Heart left ventricle (tissue), 16 donors: Measurements from ENCODE around the gene VANGL1. TPM values are rescaled to one million over a fixed set of nuclear protein-coding genes. Genes with fewer than 3 reads are reported as not detected.

Source experiments
- ATAC-seq, 4 donors: fragments of 200-7000 bp; cut with Tn5 transposase; one replicate each; pipeline ENCODE4 v1.9.1; 2020 to 2022; ENCODE audit warnings: moderate library complexity in 4 of 4, mild to moderate bottlenecking in 3 of 4, moderate number of reproducible peaks in 1 of 4
- DNase-seq, 5 donors: peaks; one replicate each; pipeline ENCODE4 v3.0.0-alpha.2; 2020
- H3K27ac ChIP-seq, 12 donors: fragments of 200-600 bp; sonication (generic) in 4 of 12; one replicate each; pipeline versions ENCODE4 v1.5.0 to v1.8.0; 2016 to 2022; ENCODE audit warnings: mild to moderate bottlenecking in 2 of 12
- H3K27me3 ChIP-seq, 9 donors: fragments of 200-600 bp; sonication (generic) in 2 of 9; one replicate each; pipeline versions ENCODE4 v1.5.1 to v1.8.0; 2016 to 2022; ENCODE audit warnings: mild to moderate bottlenecking in 3 of 9
- H3K36me3 ChIP-seq, 9 donors: fragments of 200-600 bp; sonication (generic) in 2 of 9; one replicate each; pipeline versions ENCODE4 v1.5.0 to v1.8.0; 2018 to 2022; ENCODE audit warnings: mild to moderate bottlenecking in 2 of 9
- H3K4me1 ChIP-seq, 12 donors: fragments of 200-600 bp; sonication (generic) in 4 of 12; one replicate each; pipeline versions ENCODE4 v1.5.0 to v1.8.0; 2016 to 2022; ENCODE audit warnings: mild to moderate bottlenecking in 3 of 12
- H3K4me3 ChIP-seq, 12 donors: fragments of 200-600 bp; sonication (generic) in 4 of 12; one replicate each; pipeline versions ENCODE4 v1.5.0 to v1.8.0; 2017 to 2022; ENCODE audit warnings: mild to moderate bottlenecking in 9 of 12, moderate library complexity in 4 of 12
- H3K9me3 ChIP-seq, 12 donors: fragments of 200-600 bp; sonication (generic) in 4 of 12; one replicate each; pipeline versions ENCODE4 v1.5.0 to v1.8.0; 2016 to 2022; ENCODE audit warnings: mild to moderate bottlenecking in 1 of 12
- CTCF ChIP-seq, 12 donors: fragments of 200-600 bp; sonication (generic) in 4 of 12; IDR thresholded peaks; one replicate each; pipeline versions ENCODE4 v1.5.0 to v1.8.0; 2018 to 2022; ENCODE audit warnings: antibody characterized with exemption in 12 of 12, mild to moderate bottlenecking in 5 of 12
- POLR2A ChIP-seq, 2 donors: fragments of 450-650 bp; IDR thresholded peaks; one replicate each; pipeline ENCODE4 v1.6.1; 2017; ENCODE audit warnings: antibody characterized with exemption in 2 of 2, mild to moderate bottlenecking in 2 of 2, moderate library complexity in 2 of 2
- WGBS, 4 donors: extraction: QIAGEN DNeasy Blood & Tissue Kit in 2 of 4; methylation state at CpG; one replicate each; pipeline versions ENCODE4 v1.1.5 to v1.1.7; 2013 to 2018; 5-methylcytosine and 5-hydroxymethylcytosine counted together
- intact Hi-C, 10 donors: fragments of 100-400 bp; cut with DNase I; formaldehyde crosslinking; loops; one replicate each; pipeline versions ENCODE4 v1.11.1 to v1.14.2; 2022
- polyA plus RNA-seq, 2 donors: library from polyadenylated mRNA; stranded (reverse); fragments of 200-250 nt; gene quantifications; one replicate each; pipeline ENCODE4 v1.2.3, GENCODE V29; 2013
- total RNA-seq, 9 donors: library from RNA; depleted of rRNA in 2 of 9; stranded (reverse); fragments of >200 nt in 2 of 9; fragmentation: NEBNext Ultra II Directional in 3 of 9; extraction: Animal tissue kit (Norgen Biotek cat#: 25700) in 3 of 9; gene quantifications; one replicate each; pipeline versions ENCODE4 v1.1.0 to v1.2.4, GENCODE V29; 2016 to 2023
- donor health status: ischemic (EF 13 %, LVEDD 7.1; RV severe dilation, severe dysfunction).
- donor health status: healthy with polysubstance abuse.
- donor health status: DM: no; HTN: yes; CAD: no.
- donor health status: DM: no; HTN: no; CAD: no.
- donor health status: ischemic (EF 25% LVEDD 6.9; RV normal size, moderate dysfunction).
- donor health status: ischemic (EF 25% LVEDD 5.7; RV mildly dilated, moderate dysfunction).
- donor health status: healthy.
- donor health status: DM: yes; HTN: yes; CAD: no.
- donor health status: ischemic (EF 35%, LVEDD 5.7; RV mildly dilated, moderate dysfunction).
- donor health status: nonischemic (EF 11% LVEDD 7.7; RV severe dilation, severe dysfunction).
- donor health status: DM: yes; HTN: yes; CAD: no.
- donor health status: PGD.
- donor health status: ischemic (EF 29% LVEDD 5.4; RV normal size, mild dysfunction).
- donor health status: nonischemic (EF 23%, LVEDD 6.1; RV moderate dilation, normal function).

VANGL1 gene
- total and polyA plus RNA-seq, 11 donors = 1.4 to 11.5 (median 6.9) TPM

- ATAC-seq = peak; percentile 44 to 83 (median 81)
- no peak overlapping the region for H3K4me3 ChIP-seq
- TF ChIP-seq POLR2A (IDR thresholded peaks at IDR 0.05) (no peak), CTCF (IDR thresholded peaks at IDR 0.05) (no peak)
- H3K4me1 ChIP-seq = peaks cover 0 to 45% (median 22%) of the 10 kb centered on the region in 12 donors
- intact Hi-C loops = no loop called here
- peak in 2 of 5 donors; percentile 55 to 61 for DNase-seq
- H3K9me3 ChIP-seq = no peaks in the 10 kb centered on the region
- H3K27me3 ChIP-seq = no peaks in the 10 kb centered on the region
- H3K36me3 ChIP-seq = peaks cover 0 to 22% (median 6%) of the 10 kb centered on the region in 9 donors
- peak overlapping the region in 10 of 12 donors; percentile 19 to 77 (median 55) for H3K27ac ChIP-seq
- WGBS, 4 donors = 61 to 70% (median 70%) methylated on average over 6 to 8 of the region's 8 CpGs
These were observed 37.4 kb downstream of the VANGL1 start for GRCh38 chr1:115679141-115679611.

GRCh38 chr1:115680730-115681111 is 39.0 kb downstream of the VANGL1 start:
- no peak for TF ChIP-seq POLR2A (IDR thresholded peaks at IDR 0.05)
- TF ChIP-seq CTCF (IDR thresholded peaks at IDR 0.05) = no peak
- WGBS, 4 donors = 49 to 71% (median 54%) methylated on average over 5 of the region's 5 CpGs
- DNase-seq = peak in 1 of 5 donors; percentile 34
- intact Hi-C loops = no loop called here
- Histone ChIP-seq H3K4me1 (peaks cover 0 to 45% (median 22%) of the 10 kb centered on the region in 12 donors), H3K36me3 (peaks cover 0 to 38% (median 20%) of the 10 kb centered on the region in 9 donors), H3K27me3 (no peaks in the 10 kb centered on the region), H3K4me3 (no peak overlapping the region), H3K27ac (peak overlapping the region in 9 of 12 donors; percentile 22 to 69 (median 56)), H3K9me3 (no peaks in the 10 kb centered on the region)
- peak; percentile 74 to 84 (median 78) for ATAC-seq

- intact Hi-C loops = no loop called here
- H3K27me3 ChIP-seq = no peaks in the 10 kb centered on the region
- no peak for TF ChIP-seq POLR2A (IDR thresholded peaks at IDR 0.05)
- TF ChIP-seq CTCF (IDR thresholded peaks at IDR 0.05) = no peak
- no peak for ATAC-seq
- DNase-seq = no peak
- H3K4me3 ChIP-seq = no peak overlapping the region
- H3K36me3 ChIP-seq = peaks cover 0 to 52% (median 28%) of the 10 kb centered on the region in 9 donors
- H3K9me3 ChIP-seq = no peaks in the 10 kb centered on the region
- WGBS, 4 donors = 92 to 100% (median 95%) methylated on average over 4 of the region's 4 CpGs
- no peak overlapping the region for H3K27ac ChIP-seq
- H3K4me1 ChIP-seq = peaks cover 0 to 32% (median 18%) of the 10 kb centered on the region in 12 donors
These were observed 41.0 kb downstream of the VANGL1 start for GRCh38 chr1:115682792-115683191.

GRCh38 chr1:115685029-115685705 is 43.4 kb downstream of the VANGL1 start:
- Histone ChIP-seq H3K36me3 (peaks cover 0 to 72% (median 36%) of the 10 kb centered on the region in 9 donors), H3K4me1 (peaks cover 0 to 11% (median 4%) of the 10 kb centered on the region in 12 donors), H3K27ac (no peak overlapping the region), H3K27me3 (no peaks in the 10 kb centered on the region), H3K4me3 (no peak overlapping the region), H3K9me3 (no peaks in the 10 kb centered on the region)
- TF ChIP-seq CTCF (IDR thresholded peaks at IDR 0.05) = no peak
- no peak for TF ChIP-seq POLR2A (IDR thresholded peaks at IDR 0.05)
- intact Hi-C loops = no loop called here
- WGBS, 4 donors = 90 to 94% (median 91%) methylated on average over 12 to 14 of the region's 14 CpGs
- DNase-seq (no peak), ATAC-seq (no peak)
